ENCODE data around the gene FAM217A. TPM values are rescaled to one million over a fixed set of nuclear protein-coding genes. Genes with fewer than 3 reads are reported as not detected.

FAM217A gene
- total RNA-seq, 1 experiment from 2014 or later: not detected

DNA sequence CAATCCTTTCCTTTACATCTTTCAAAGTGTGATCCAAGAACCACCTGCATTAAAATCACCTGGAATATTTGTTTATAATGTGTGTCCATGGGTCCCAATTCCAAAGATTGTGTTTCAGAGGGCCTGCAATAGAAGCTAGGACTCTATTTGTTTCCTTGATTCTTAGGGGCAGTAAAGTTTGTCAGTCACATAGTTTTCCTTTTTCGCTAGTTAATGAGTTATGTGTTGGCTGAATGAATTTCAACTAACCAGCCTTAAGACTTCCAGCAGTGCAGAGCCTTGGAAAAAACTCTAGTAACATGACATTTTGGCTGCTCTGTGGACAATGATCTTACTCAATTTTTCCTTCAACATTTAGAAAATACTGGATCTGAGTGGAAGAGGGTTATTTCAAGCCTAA is 11.3 kb downstream of the FAM217A start:
- Mint-ChIP-seq H3K9me3 (ENCODE audit: unreplicated experiment) (no peaks in the 10 kb centered on the region), H3K4me3 (ENCODE audit: unreplicated experiment) (no peak overlapping the region), H3K4me1 (ENCODE audit: low read depth, unreplicated experiment) (peaks cover 9% of the 10 kb centered on the region), H3K27ac (ENCODE audit: unreplicated experiment) (no peak overlapping the region), H3K27me3 (ENCODE audit: insufficient read depth, unreplicated experiment) (no peaks in the 10 kb centered on the region), H3K36me3 (ENCODE audit: insufficient read depth, unreplicated experiment) (peaks cover 47% of the 10 kb centered on the region)
- H3K27me3 ChIP-seq (replicated peaks; ENCODE audit: control insufficient read depth, insufficient read depth, low read length): no peaks in the 10 kb centered on the region
- H3K36me3 ChIP-seq (ENCODE audit: control insufficient read depth, insufficient read depth, low read length): no peaks in the 10 kb centered on the region; the same call in 1 of the 2 replicates
- BruUV-seq (replicated peaks): no TSS peak
- H3K4me3 ChIP-seq (ENCODE audit: low read depth, low read length): no peak overlapping the region
- no peaks in the 10 kb centered on the region for H3K9me3 ChIP-seq
- intact Hi-C loops (cut with micrococcal nuclease; ENCODE audit: unreplicated experiment): no loop called here
- ChIA-PET POLR2A (no interaction called here), CTCF (interaction anchor here (0.6 kb wide), 1 partner anchor 13 kb away, joined by 3 read pairs; no protein-coding TSS in a partner anchor)
- no peaks in the 10 kb centered on the region for H3K4me1 ChIP-seq
- DNase-seq: no peak
- TF ChIP-seq, protein P1, sequence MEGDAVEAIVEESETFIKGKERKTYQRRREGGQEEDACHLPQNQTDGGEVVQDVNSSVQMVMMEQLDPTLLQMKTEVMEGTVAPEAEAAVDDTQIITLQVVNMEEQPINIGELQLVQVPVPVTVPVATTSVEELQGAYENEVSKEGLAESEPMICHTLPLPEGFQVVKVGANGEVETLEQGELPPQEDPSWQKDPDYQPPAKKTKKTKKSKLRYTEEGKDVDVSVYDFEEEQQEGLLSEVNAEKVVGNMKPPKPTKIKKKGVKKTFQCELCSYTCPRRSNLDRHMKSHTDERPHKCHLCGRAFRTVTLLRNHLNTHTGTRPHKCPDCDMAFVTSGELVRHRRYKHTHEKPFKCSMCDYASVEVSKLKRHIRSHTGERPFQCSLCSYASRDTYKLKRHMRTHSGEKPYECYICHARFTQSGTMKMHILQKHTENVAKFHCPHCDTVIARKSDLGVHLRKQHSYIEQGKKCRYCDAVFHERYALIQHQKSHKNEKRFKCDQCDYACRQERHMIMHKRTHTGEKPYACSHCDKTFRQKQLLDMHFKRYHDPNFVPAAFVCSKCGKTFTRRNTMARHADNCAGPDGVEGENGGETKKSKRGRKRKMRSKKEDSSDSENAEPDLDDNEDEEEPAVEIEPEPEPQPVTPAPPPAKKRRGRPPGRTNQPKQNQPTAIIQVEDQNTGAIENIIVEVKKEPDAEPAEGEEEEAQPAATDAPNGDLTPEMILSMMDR (IDR thresholded peaks at IDR 0.05; ENCODE audit: insufficient read depth in 1 of 2, low read depth in 1 of 2, low read length in 1 of 2, severe bottlenecking in 1 of 2, unreplicated experiment in 1 of 2): no peak

DNA sequence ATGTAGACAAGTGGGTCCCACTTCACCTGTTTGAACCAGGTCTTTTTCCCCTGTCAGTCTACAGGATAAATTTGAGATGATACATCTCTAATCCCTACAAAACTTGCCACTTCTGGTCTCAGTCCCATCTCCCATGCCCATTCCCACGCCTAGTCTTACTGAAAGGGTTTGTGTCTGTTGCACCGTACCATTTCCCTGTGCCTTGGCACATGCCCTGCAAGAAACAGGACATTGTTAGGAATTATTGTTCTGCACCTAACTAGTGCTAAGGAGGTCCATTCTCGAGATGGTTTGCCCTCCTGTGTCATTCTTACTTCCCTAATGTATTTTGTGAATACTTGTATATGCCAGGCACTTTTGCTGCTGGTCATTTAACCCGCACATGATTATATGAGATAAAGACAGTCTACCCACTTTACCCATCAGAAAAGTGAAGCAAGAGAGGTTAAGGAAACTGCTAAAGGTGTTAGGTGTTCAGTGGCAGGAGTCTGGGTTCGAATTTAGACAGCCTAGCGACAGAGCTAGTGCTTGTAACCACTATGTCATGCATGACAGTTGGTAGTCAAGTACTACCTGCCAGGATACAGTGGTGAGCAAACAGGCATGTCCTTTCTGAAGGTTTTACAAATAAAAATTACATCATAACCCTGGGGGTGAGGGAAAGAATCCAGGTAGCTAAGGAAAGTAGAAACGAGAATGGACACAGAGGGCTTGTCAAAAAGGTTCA is 12.7 kb downstream of the FAM217A start:
- POLR2A ChIA-PET: no interaction called here
- no peaks in the 10 kb centered on the region for H3K27me3 Mint-ChIP-seq (ENCODE audit: insufficient read depth, unreplicated experiment)
- H3K4me3 ChIP-seq (ENCODE audit: low read depth, low read length): no peak overlapping the region
- H3K4me1 ChIP-seq: no peaks in the 10 kb centered on the region
- no peaks in the 10 kb centered on the region; the same call in none of the 2 replicates for H3K36me3 ChIP-seq (ENCODE audit: control insufficient read depth, insufficient read depth, low read length)
- no peaks in the 10 kb centered on the region for H3K9me3 Mint-ChIP-seq (ENCODE audit: unreplicated experiment)
- BruUV-seq (replicated peaks): no TSS peak
- CTCF ChIA-PET: no interaction called here
- H3K27ac Mint-ChIP-seq (ENCODE audit: unreplicated experiment): no peak overlapping the region
- DNase-seq: no peak
- TF ChIP-seq, protein P1 (IDR thresholded peaks at IDR 0.05; ENCODE audit: insufficient read depth in 1 of 2, low read depth in 1 of 2, low read length in 1 of 2, severe bottlenecking in 1 of 2, unreplicated experiment in 1 of 2): no peak
- H3K4me1 Mint-ChIP-seq (ENCODE audit: low read depth, unreplicated experiment): peaks cover 9% of the 10 kb centered on the region
- no peaks in the 10 kb centered on the region for H3K9me3 ChIP-seq
- no peak overlapping the region for H3K4me3 Mint-ChIP-seq (ENCODE audit: unreplicated experiment)
- intact Hi-C loops (cut with micrococcal nuclease; ENCODE audit: unreplicated experiment): no loop called here
- no peaks in the 10 kb centered on the region for H3K27me3 ChIP-seq (replicated peaks; ENCODE audit: control insufficient read depth, insufficient read depth, low read length)
- H3K36me3 Mint-ChIP-seq (ENCODE audit: insufficient read depth, unreplicated experiment): peaks cover 49% of the 10 kb centered on the region

DNA sequence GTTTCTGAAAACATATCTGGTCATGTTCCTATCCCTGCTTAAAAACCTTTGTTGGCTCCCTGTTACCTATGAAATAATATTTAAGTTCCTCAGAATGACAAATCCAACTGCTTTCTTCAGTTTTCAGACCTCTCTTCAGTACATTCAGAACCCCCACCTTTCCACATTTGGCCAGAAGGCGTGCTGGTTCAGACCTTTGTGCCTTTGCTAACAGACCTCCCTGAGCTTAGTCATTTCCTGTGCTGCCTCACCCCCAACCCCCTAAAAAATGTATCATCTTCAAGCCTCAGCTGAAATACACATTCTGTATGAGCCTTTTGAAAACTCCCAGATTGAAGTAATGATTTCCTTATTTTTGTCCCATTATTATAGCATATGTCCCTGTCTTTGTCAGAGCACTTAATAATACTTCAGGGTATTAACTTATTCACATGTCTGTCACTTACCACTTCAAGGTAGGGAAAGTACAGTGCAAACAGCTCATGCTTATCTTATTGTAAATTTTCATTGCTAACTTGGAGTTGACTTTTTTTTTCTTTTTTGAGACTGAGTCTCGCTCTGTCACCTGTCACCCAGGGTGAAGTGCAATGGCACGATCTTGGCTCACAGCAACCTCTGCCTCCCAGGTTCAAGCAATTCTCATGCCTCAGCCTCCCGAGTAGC is 19.7 kb downstream of the FAM217A start:
- Histone ChIP-seq H3K9me3 (no peaks in the 10 kb centered on the region), H3K27me3 (replicated peaks; ENCODE audit: control insufficient read depth, insufficient read depth, low read length) (no peaks in the 10 kb centered on the region), H3K4me3 (ENCODE audit: low read depth, low read length) (no peak overlapping the region), H3K36me3 (ENCODE audit: control insufficient read depth, insufficient read depth, low read length) (peaks cover 2% of the 10 kb centered on the region), H3K4me1 (no peaks in the 10 kb centered on the region)
- ChIA-PET CTCF (no interaction called here), POLR2A (no interaction called here)
- Mint-ChIP-seq H3K9me3 (ENCODE audit: unreplicated experiment) (no peaks in the 10 kb centered on the region), H3K27ac (ENCODE audit: unreplicated experiment) (no peak overlapping the region), H3K4me1 (ENCODE audit: low read depth, unreplicated experiment) (no peaks in the 10 kb centered on the region), H3K36me3 (ENCODE audit: insufficient read depth, unreplicated experiment) (peaks cover 85% of the 10 kb centered on the region), H3K4me3 (ENCODE audit: unreplicated experiment) (no peak overlapping the region), H3K27me3 (ENCODE audit: insufficient read depth, unreplicated experiment) (no peaks in the 10 kb centered on the region)
- intact Hi-C loops (cut with micrococcal nuclease; ENCODE audit: unreplicated experiment): no loop called here
- TF ChIP-seq, protein P1 (IDR thresholded peaks at IDR 0.05; ENCODE audit: insufficient read depth in 1 of 2, low read depth in 1 of 2, low read length in 1 of 2, severe bottlenecking in 1 of 2, unreplicated experiment in 1 of 2): no peak
- DNase-seq: no peak
- BruUV-seq (replicated peaks): no TSS peak
